GM10847 (cell line): ENCODE data around the gene CD63.

Source experiments
- POLR2A ChIP-seq: IDR thresholded peaks from 2 replicates; pipeline ENCODE4 v1.6.1; 2011; ENCODE audit not compliant: insufficient read length; ENCODE audit errors: extremely low read depth

Gene CD63

GRCh38 chr12:55728939-55729818 lies at the start of gene CD63:
Gene CD63, minus strand, starts transcription at chr12:55729009. Its CDS starts 668 bp downstream, at chr12:55728341.
- TF ChIP-seq POLR2A, result peak; percentile 26

- TF ChIP-seq POLR2A, result no peak
Observed at GRCh38 chr12:55777856-55778255, 49.0 kb upstream of the CD63 start.

- no peak for TF ChIP-seq POLR2A
Observed at GRCh38 chr12:55771736-55772135, 42.9 kb upstream of the CD63 start.

- TF ChIP-seq POLR2A, result no peak
Observed at GRCh38 chr12:55767156-55767555, 38.3 kb upstream of the CD63 start.

GRCh38 chr12:55765736-55766290 lies 37.0 kb upstream of the CD63 start:
- TF ChIP-seq POLR2A, result no peak

GRCh38 chr12:55762646-55763045 lies 33.8 kb upstream of the CD63 start:
- no peak for TF ChIP-seq POLR2A

- no peak for TF ChIP-seq POLR2A
Observed at GRCh38 chr12:55760663-55761062, 31.9 kb upstream of the CD63 start.

GRCh38 chr12:55757701-55758100 lies 28.9 kb upstream of the CD63 start:
- TF ChIP-seq POLR2A, result no peak

GRCh38 chr12:55755246-55755645 lies 26.4 kb upstream of the CD63 start:
- no peak for TF ChIP-seq POLR2A

- no peak for TF ChIP-seq POLR2A
Observed at GRCh38 chr12:55748230-55748993, 19.6 kb upstream of the CD63 start.

- no peak for TF ChIP-seq POLR2A
Observed at GRCh38 chr12:55746913-55747231, 18.1 kb upstream of the CD63 start.

- TF ChIP-seq POLR2A, result no peak
Observed at GRCh38 chr12:55746174-55746912, 17.5 kb upstream of the CD63 start.

- TF ChIP-seq POLR2A, result no peak
Observed at GRCh38 chr12:55745361-55746173, 16.8 kb upstream of the CD63 start.

- no peak for TF ChIP-seq POLR2A
Observed at GRCh38 chr12:55744340-55745030, 15.7 kb upstream of the CD63 start.
